Tibial nerve (tissue), 4 donors: ENCODE measurements around the gene DUSP18.

Experiments used
- CTCF ChIP-seq, 5 experiments: fragments of 200-600 bp in 3 of 5; fragments of 450-650 bp in 2 of 5; sonication (generic) in 3 of 5; IDR thresholded peaks; one replicate each; pipeline ENCODE4 v1.5.1; 2016 to 2019; ENCODE audit warnings: antibody characterized with exemption in 5 of 5, mild to moderate bottlenecking in 3 of 5, moderate library complexity in 2 of 5
- EP300 ChIP-seq, 2 donors: sonication (generic); formaldehyde crosslinking; IDR thresholded peaks; one replicate each; pipeline ENCODE4 v1.6.1; 2017; ENCODE audit warnings: antibody characterized with exemption in 2 of 2, mild to moderate bottlenecking in 1 of 2
- POLR2A ChIP-seq, 2 donors: fragments of 450-650 bp; IDR thresholded peaks; one replicate each; pipeline ENCODE4 v1.6.1; 2017; ENCODE audit warnings: antibody characterized with exemption in 2 of 2, mild to moderate bottlenecking in 2 of 2, moderate library complexity in 2 of 2

- TF ChIP-seq CTCF (IDR thresholded peaks at IDR 0.05) (peak; percentile 95 to 97 (median 96)), POLR2A (IDR thresholded peaks at IDR 0.05) (no peak), EP300 (IDR thresholded peaks at IDR 0.05) (peak in 1 of 2 donors; percentile 40)
Observed at GRCh38 chr22:30634471-30635233, 33.0 kb downstream of the DUSP18 start.
